IPS DF 19.7 (cell line): ENCODE measurements around the gene ACYP2.
"Not testable (repeated sequence)": the region's sequence is repeated elsewhere in the genome, so short reads cannot be mapped to it uniquely, and the experiment has no call there.

Experiments
- DNase-seq: peaks from one replicate; pipeline ENCODE4 v3.0.0-alpha.2; 2013; ENCODE audit warnings: low read depth, low spot score

The ACYP2 gene

GRCh38 chr2:54099370-54099769 is 16.0 kb upstream of the ACYP2 start:
- no peak for DNase-seq

DNA sequence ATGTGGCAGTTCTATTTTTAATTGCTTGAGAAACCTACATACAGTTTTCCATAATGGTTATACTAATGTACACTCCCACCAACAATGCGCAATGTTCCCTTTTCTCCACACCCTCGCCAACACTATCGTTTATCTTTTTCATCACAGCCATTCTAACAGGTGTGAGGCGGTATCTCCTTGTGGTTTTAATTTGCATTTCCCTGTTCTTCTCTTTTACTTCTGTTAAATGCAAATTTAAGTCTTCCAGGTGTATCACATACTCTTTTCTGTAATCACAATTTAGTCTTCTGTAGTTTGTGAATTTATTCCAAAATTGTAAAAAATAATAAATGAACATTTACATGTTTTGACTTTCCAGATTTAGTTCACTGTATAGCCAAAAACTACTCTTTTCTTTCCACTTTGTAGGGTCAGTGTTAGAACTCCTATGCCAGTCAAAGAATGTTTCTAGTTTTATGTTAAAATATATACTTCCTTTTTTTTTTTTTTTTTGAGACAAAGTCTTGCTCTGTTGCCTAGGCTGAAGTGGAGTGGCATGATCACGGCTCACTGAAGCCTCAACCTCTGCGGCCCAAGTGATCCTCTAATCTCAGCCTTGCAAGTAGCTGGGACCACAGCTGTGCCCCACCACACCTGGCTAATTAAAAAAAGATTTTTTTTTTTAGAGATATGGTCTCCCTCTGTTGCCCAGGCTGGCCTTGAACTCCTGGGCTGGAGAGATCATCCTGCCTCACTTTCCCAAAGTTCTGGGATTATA is 15.4 kb upstream of the ACYP2 start:
- DNase-seq, result no peak

DNA sequence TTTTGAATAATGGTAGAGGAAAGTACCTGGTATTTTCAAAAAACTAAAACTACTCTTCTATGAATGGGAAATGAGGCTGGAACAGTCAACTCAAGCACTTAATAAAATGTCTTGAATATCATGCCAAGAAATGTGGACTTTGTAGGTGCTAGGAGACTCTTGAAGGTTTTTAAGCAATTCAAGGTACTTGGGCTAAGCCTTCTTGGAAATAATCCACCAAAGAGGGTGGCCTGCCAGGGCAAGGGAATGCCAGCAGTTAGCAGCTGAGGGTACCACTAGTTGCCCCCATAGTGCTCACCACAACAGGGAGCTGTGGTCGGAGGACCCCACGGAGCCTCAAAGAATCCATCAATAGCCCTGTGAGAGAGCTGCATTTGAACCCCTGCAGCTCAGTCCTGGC is 14.6 kb upstream of the ACYP2 start:
- no peak for DNase-seq

- peak; percentile 50 for DNase-seq
Measured at GRCh38 chr2:54103454-54104314, 11.7 kb upstream of the ACYP2 start.

- no peak for DNase-seq
Measured at GRCh38 chr2:54106631-54107454, 8.6 kb upstream of the ACYP2 start.

- no peak for DNase-seq
Measured at GRCh38 chr2:54107455-54107764, 8.0 kb upstream of the ACYP2 start.

- no peak for DNase-seq
Measured at GRCh38 chr2:54107903-54108615, 7.4 kb upstream of the ACYP2 start.

GRCh38 chr2:54109848-54110247 is 5.6 kb upstream of the ACYP2 start:
- no peak for DNase-seq

DNA sequence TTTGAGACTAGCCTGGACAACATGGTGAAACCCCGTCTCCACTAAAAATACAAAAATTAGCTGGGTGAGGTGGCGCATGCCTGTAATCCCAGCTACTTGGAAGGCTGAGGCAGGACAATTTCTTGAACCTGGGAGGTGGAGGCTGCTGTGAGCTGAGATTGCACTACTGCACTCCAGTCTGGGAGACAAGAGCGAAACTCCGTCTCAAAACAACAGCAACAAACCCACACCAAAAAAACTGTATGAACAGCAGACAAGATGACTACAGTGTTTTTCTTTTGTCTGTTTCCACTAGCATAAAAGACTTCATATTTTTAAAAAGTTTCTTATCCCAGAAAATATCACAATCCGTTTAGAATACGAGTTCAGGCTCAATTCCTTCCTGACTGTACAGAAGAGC is 936 bp upstream of the ACYP2 start:
- DNase-seq, result not testable (repeated sequence)

DNA sequence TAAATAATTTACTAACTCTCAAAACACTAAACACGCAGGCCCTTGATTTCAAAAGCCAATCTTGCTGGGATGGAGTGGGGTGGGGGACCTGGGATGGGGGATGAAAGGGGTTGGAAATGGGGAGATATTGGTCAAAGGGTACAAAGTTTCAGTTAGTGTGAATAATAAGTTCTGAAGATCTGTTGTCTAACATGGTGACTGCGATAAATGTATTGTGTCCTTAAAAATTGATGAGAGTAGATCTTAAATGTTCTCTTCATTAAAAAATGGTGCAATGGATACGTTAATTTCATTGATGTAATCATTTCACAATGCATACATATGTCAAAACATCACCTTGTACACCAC is 505 bp upstream of the ACYP2 start:
- no peak for DNase-seq

DNA sequence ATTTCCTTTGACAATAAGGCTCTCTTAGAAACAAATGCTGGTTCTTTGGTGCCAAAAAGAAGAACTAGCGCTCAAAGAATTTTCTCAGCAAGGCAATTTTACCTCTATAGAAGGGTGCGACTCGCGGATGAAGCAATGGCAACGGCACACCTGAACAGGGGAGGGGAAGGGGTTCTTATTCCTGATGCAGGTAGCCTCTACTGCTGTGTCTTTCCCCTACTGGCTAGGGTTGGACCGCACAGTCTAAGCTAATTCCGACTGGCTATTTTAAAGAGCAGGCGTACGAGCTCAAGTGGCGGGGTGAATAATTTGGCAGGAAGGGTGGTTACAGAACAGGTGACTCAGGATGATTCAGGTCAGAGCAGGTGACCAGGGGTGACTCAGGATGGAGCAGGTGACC is 1.2 kb downstream of the ACYP2 start:
- not testable (repeated sequence) for DNase-seq

DNA sequence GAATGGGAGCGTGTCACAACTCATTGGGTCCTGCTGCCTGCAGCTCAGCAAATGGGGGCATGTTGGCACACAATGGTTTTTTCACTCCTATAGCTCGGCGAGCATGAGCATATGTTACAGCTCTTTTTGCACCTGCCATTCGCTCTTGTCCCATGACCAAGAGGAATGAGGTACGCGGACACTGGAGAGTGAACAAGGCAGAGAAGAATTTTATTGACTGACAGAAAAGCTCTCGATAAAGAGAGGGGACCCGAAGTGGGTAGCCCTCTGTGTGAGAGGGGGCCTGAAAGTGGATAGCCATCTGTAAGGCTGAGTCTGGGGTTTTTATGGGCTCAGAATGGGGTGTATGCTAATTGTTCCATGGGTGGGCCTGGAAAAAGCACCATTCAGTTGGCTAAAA is 5.5 kb downstream of the ACYP2 start:
- DNase-seq, result no peak

- no peak for DNase-seq
Measured at GRCh38 chr2:54122171-54122935, 6.9 kb downstream of the ACYP2 start.

- DNase-seq, result no peak
Measured at GRCh38 chr2:54122939-54123338, 7.5 kb downstream of the ACYP2 start.

DNA sequence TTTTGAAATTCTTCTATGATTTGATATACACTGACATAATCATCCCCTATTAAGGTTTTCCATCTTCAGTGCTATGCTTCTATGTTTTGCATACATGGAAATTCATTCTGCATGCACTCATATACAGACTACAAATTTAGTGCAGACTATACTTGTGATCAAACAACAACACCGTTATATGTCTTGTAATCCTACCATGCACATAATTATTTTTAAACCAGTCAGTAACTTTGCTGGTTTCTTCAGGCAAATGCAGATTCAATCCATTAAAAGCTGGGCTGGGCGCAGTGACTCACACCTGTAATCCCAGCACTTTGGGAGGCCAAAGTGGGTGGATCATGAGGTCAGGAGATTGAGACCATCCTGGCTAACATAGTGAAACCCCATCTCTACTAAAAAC is 11.8 kb downstream of the ACYP2 start:
- not testable (repeated sequence) for DNase-seq

DNA sequence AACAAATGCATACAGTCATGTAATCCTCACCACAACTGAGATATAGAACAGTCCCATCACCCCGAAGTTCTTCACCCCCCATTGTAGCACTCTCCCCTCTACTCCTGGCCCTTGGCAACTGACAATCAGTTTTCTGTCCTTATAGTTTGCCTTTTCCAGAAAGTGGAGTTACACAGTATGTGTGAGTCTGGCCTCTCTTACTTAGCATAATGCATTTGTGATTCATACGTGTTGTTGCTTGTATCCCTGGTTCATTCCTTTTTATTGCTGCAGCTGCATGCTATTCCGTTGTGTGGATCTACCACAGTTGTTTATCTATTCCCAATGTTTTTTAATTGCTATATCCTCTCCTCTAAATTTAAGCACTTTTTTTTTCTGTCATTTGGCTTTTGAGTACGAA is 17.6 kb downstream of the ACYP2 start:
- no peak for DNase-seq

GRCh38 chr2:54139210-54139609 is 23.8 kb downstream of the ACYP2 start:
- DNase-seq, result no peak

DNA sequence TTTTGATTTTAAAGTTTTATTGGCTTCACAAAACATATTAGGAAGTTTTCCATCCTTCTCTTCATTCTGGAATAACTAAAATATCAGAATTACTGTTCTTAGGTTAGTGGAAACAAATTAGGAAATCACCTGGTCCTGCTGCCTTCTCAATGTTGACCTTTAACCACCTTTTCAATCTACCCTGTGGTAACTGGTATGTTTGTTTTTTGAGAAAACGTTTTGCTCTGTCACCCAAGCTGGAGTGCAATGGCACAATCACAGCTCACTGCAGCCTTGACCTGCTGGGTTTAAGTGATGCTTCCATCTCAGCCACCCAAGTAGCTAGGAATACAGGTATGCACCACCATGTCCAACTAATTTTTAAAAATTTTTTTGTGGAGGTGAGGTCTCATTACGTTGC is 28.4 kb downstream of the ACYP2 start:
- no peak for DNase-seq

DNA sequence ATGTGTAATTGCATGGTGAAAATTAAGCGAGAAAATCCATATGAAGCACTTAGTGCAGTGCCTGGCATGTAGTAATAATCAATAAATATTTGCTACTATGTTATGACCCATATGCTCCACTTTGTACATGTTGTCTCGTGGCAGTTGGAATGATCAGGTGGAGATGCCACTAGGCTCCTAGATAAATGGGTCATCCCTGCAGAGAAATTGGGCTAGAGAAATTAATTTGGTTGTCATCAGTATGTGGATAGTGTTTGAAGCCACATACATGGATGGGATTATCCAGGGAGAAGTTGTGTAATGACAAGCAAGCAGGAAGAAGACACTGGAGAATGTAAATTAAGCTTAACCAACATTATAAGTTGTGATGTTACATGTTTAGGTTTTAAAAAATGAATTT is 33.0 kb downstream of the ACYP2 start:
- DNase-seq, result no peak

DNA sequence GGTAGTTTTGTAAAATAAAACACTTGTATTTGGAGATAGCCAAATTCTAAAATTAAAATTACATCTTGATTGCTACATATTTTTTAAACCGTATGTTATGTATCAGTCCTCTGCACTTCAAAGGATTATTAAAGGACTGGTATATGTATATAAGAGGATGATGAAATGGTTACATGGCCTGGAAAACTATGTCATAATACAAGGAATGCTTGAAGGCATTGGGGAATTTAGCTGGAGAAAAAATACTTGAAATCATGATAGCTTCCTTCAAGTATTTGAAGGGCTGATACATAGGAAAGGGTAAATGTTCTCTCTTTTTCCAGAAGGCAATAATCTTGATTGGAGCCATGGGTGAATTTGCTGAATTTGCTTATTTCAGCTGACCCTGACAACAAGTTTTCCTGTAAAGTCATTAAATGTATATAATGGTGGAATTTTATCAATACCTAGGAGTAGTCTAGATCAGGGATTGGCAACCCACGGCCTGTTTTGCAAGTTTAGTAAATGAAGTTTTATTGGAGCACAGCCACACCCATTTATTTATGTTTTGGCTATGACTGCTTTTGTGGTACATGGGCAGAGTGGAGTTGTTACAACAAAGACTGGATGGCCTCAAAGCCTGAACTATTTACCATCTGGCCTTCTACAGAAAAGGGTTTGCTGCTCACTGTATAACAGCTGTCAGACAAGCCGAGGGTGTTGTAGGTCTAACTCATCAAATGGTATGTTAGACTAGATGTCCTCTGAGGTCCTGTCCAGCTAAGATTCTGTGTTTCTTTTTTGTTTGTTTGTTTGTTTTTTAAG is 34.4 kb downstream of the ACYP2 start:
- DNase-seq, result no peak
